ENCODE results near the gene AOPEP. TPM values are rescaled to one million over a fixed set of nuclear protein-coding genes. Genes with fewer than 3 reads are reported as not detected.

AOPEP gene
- total RNA-seq, 1 donor from 2014 or later = 16.6 TPM

GRCh38 chr9:95070549-95071021, 344.1 kb downstream of the AOPEP start:
- no peak for TF ChIP-seq EZH2phosphoT487 (IDR thresholded peaks at IDR 0.05)
- TF ChIP-seq EZH2 (IDR thresholded peaks at IDR 0.05) = no peak
- TF ChIP-seq CTCF (IDR thresholded peaks at IDR 0.05) = no peak
- no peak overlapping the region for H3K4me3 ChIP-seq
- Mint-ChIP-seq H3K27ac (no peak overlapping the region), H3K9me3 (no peaks in the 10 kb centered on the region), H3K4me1 (no peaks in the 10 kb centered on the region), H3K27me3 (ENCODE audit: insufficient read depth, low read depth) (no peaks in the 10 kb centered on the region), H3K4me3 (no peak overlapping the region), H3K36me3 (peaks cover 18% of the 10 kb centered on the region)
- H4K20me1 ChIP-seq (ENCODE audit: low read depth) = no peaks in the 10 kb centered on the region
- H3K4me1 ChIP-seq = no peaks in the 10 kb centered on the region
- no peaks in the 10 kb centered on the region for H3K9me3 ChIP-seq (ENCODE audit: low read depth)
- H3K79me2 ChIP-seq (ENCODE audit: low read depth) = no peaks in the 10 kb centered on the region
- no peaks in the 10 kb centered on the region for H3K36me3 ChIP-seq
- no peak for DNase-seq (ENCODE audit: low spot score)
- H3K27me3 ChIP-seq = no peaks in the 10 kb centered on the region
- no peak overlapping the region for H3K27ac ChIP-seq
- no peaks in the 10 kb centered on the region for H3F3A ChIP-seq (ENCODE audit: low read depth)
- H2AFZ ChIP-seq (replicated peaks) = no peak overlapping the region
- no peak overlapping the region for H3K4me2 ChIP-seq
- no peak overlapping the region for H3K9ac ChIP-seq

DNA sequence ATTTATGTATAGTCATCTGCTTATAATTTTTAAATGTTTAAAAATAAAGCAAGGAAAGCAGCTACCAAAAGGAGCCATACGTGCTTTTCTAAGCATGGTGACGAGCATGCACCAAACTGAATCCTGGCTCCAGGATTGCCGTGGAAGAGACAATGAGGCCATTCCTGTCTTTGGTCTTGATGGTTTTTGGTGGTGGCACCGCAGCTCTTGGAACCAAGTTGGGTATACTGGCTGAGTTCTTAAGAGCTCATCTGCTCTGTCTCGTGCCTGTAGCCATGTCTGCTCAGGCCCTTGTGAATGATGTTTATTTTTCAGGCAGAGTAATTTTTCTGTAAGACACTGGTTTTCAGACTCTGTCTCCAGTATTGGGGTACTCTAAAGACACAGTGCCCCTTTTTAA, 345.0 kb downstream of the AOPEP start:
- H3K27ac Mint-ChIP-seq = no peak overlapping the region
- H3K9me3 Mint-ChIP-seq = no peaks in the 10 kb centered on the region
- Histone ChIP-seq H3K4me1 (no peaks in the 10 kb centered on the region), H3K9ac (no peak overlapping the region), H3K79me2 (ENCODE audit: low read depth) (no peaks in the 10 kb centered on the region), H3K4me3 (no peak overlapping the region), H3K27ac (no peak overlapping the region), H3K36me3 (no peaks in the 10 kb centered on the region), H3F3A (ENCODE audit: low read depth) (no peaks in the 10 kb centered on the region), H4K20me1 (ENCODE audit: low read depth) (no peaks in the 10 kb centered on the region), H2AFZ (replicated peaks) (no peak overlapping the region), H3K9me3 (ENCODE audit: low read depth) (no peaks in the 10 kb centered on the region), H3K27me3 (no peaks in the 10 kb centered on the region), H3K4me2 (no peak overlapping the region)
- H3K36me3 Mint-ChIP-seq = peaks cover 18% of the 10 kb centered on the region
- H3K4me3 Mint-ChIP-seq = no peak overlapping the region
- TF ChIP-seq EZH2 (IDR thresholded peaks at IDR 0.05) = no peak
- no peak for DNase-seq (ENCODE audit: low spot score)
- H3K27me3 Mint-ChIP-seq (ENCODE audit: insufficient read depth, low read depth) = peaks cover under 1% of the 10 kb centered on the region
- H3K4me1 Mint-ChIP-seq = peaks cover under 1% of the 10 kb centered on the region

DNA sequence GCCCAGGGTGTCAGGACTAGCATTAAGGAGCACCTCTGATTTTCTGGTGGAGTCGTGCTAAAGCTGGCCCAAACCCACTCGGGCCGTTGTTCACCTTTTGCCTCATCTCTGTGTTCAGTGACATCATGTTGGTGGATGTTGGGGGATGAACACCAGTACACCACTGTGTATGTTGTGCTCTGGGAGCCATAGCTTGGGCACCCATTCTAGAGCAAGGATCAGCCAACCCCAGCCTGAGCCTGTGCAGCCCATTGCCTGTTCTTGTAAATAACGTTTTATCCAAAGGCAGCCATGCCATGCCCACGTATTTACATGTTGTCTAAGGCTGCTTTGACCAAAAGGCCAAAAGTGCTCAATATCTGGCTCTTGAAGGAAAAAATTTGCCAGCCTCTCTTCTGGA, 345.4 kb downstream of the AOPEP start:
- TF ChIP-seq CTCF (IDR thresholded peaks at IDR 0.05) = no peak
- Mint-ChIP-seq H3K4me1 (peaks cover 5% of the 10 kb centered on the region), H3K9me3 (no peaks in the 10 kb centered on the region), H3K27me3 (ENCODE audit: insufficient read depth, low read depth) (peaks cover 2% of the 10 kb centered on the region), H3K27ac (no peak overlapping the region), H3K4me3 (no peak overlapping the region), H3K36me3 (peaks cover 18% of the 10 kb centered on the region)
- no peak overlapping the region for H3K27ac ChIP-seq
- DNase-seq (ENCODE audit: low spot score) = no peak
- no peaks in the 10 kb centered on the region for H3K27me3 ChIP-seq
- no peaks in the 10 kb centered on the region for H3K9me3 ChIP-seq (ENCODE audit: low read depth)
- H2AFZ ChIP-seq (replicated peaks) = no peak overlapping the region
- H3K4me2 ChIP-seq = no peak overlapping the region
- H3K36me3 ChIP-seq = no peaks in the 10 kb centered on the region
- H3K9ac ChIP-seq = no peak overlapping the region
- H3K79me2 ChIP-seq (ENCODE audit: low read depth) = no peaks in the 10 kb centered on the region
- no peak overlapping the region for H3K4me3 ChIP-seq
- no peaks in the 10 kb centered on the region for H4K20me1 ChIP-seq (ENCODE audit: low read depth)
- H3K4me1 ChIP-seq = no peaks in the 10 kb centered on the region
- no peaks in the 10 kb centered on the region for H3F3A ChIP-seq (ENCODE audit: low read depth)

DNA sequence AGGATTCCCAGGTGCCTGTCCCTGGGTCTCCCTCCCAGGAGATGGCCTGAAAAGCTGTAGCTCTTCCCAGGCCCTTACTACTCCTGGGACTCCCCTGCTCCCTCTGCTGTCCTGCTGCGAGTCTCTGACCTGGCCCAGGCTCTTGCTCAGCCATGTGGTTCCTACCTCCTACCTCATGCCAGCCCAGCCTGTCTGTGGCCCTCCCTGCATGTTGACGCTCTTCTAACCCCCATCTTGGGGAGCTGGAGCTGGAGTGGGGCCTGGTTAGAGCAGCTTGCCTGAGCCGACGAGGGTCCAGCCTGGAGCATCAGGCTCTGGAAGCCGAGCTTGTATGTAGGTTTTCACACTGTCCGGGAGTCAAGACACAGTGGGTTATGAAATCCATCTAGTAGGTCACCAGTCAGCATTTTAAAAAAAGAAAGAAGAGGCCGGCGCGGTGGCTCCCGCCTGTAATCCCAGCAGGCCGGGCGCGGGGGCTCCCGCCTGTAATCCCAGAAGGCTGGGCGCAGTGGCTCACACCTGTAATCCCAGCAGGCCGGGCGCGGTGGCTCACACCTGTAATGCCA, 346.6 kb downstream of the AOPEP start:
- H3K79me2 ChIP-seq (ENCODE audit: low read depth) = no peaks in the 10 kb centered on the region
- peak; percentile 36 for DNase-seq (ENCODE audit: low spot score)
- Mint-ChIP-seq H3K4me3 (no peak overlapping the region), H3K36me3 (peaks cover 15% of the 10 kb centered on the region), H3K9me3 (no peaks in the 10 kb centered on the region), H3K27me3 (ENCODE audit: insufficient read depth, low read depth) (peaks cover 2% of the 10 kb centered on the region), H3K27ac (no peak overlapping the region), H3K4me1 (peaks cover 16% of the 10 kb centered on the region)
- no peaks in the 10 kb centered on the region for H4K20me1 ChIP-seq (ENCODE audit: low read depth)
- no peaks in the 10 kb centered on the region for H3K36me3 ChIP-seq
- TF ChIP-seq CTCF (IDR thresholded peaks at IDR 0.05) (peak; percentile 40), EZH2 (IDR thresholded peaks at IDR 0.05) (no peak)
- no peak overlapping the region for H3K4me3 ChIP-seq
- H3K9me3 ChIP-seq (ENCODE audit: low read depth) = no peaks in the 10 kb centered on the region
- H2AFZ ChIP-seq (replicated peaks) = no peak overlapping the region
- H3K4me2 ChIP-seq = no peak overlapping the region
- H3K9ac ChIP-seq = no peak overlapping the region
- no peaks in the 10 kb centered on the region for H3F3A ChIP-seq (ENCODE audit: low read depth)
- H3K27ac ChIP-seq = no peak overlapping the region
- peaks cover 2% of the 10 kb centered on the region for H3K4me1 ChIP-seq
- H3K27me3 ChIP-seq = no peaks in the 10 kb centered on the region
